ENCODE results near the gene PHF10.

The PHF10 gene

GRCh38 chr6:169752074-169752623 is 27.8 kb upstream of the PHF10 start:
- no peak for TF ChIP-seq CTCF (IDR thresholded peaks at IDR 0.05; ENCODE audit: borderline replicate concordance, control extremely low read depth, extremely low read depth, insufficient read depth, missing control alignments)
- DNase-seq (ENCODE audit: low spot score) = no peak
- in situ Hi-C loops (cut with MboI; ENCODE audit: low sequenced_read_pairs, unreplicated experiment) = no loop called here

GRCh38 chr6:169751242-169752073 is 27.2 kb upstream of the PHF10 start, which contains the start of the genes DYNLT2 and ERMARD:
Gene DYNLT2, minus strand, starts transcription at chr6:169751572. Its CDS starts 114 bp downstream, at chr6:169751458.
Gene ERMARD, plus strand, starts transcription at chr6:169751622. Its CDS starts 36 bp downstream, at chr6:169751658.
- no peak for TF ChIP-seq CTCF (IDR thresholded peaks at IDR 0.05; ENCODE audit: borderline replicate concordance, control extremely low read depth, extremely low read depth, insufficient read depth, missing control alignments)
- in situ Hi-C loops (cut with MboI; ENCODE audit: low sequenced_read_pairs, unreplicated experiment) = no loop called here
- peak; percentile 96 for DNase-seq (ENCODE audit: low spot score)

GRCh38 chr6:169746556-169746955 is 22.3 kb upstream of the PHF10 start:
- in situ Hi-C loops (cut with MboI; ENCODE audit: low sequenced_read_pairs, unreplicated experiment) = no loop called here
- DNase-seq (ENCODE audit: low spot score) = no peak
- no peak for TF ChIP-seq CTCF (IDR thresholded peaks at IDR 0.05; ENCODE audit: borderline replicate concordance, control extremely low read depth, extremely low read depth, insufficient read depth, missing control alignments)

GRCh38 chr6:169745405-169745804 is 21.1 kb upstream of the PHF10 start:
- no peak for TF ChIP-seq CTCF (IDR thresholded peaks at IDR 0.05; ENCODE audit: borderline replicate concordance, control extremely low read depth, extremely low read depth, insufficient read depth, missing control alignments)
- DNase-seq (ENCODE audit: low spot score) = no peak
- in situ Hi-C loops (cut with MboI; ENCODE audit: low sequenced_read_pairs, unreplicated experiment) = no loop called here

- no peak for DNase-seq (ENCODE audit: low spot score)
- no peak for TF ChIP-seq CTCF (IDR thresholded peaks at IDR 0.05; ENCODE audit: borderline replicate concordance, control extremely low read depth, extremely low read depth, insufficient read depth, missing control alignments)
- in situ Hi-C loops (cut with MboI; ENCODE audit: low sequenced_read_pairs, unreplicated experiment) = no loop called here
Measured at GRCh38 chr6:169741344-169741743, 17.0 kb upstream of the PHF10 start.

GRCh38 chr6:169738976-169739529 is 14.8 kb upstream of the PHF10 start:
- DNase-seq (ENCODE audit: low spot score) = no peak
- no peak for TF ChIP-seq CTCF (IDR thresholded peaks at IDR 0.05; ENCODE audit: borderline replicate concordance, control extremely low read depth, extremely low read depth, insufficient read depth, missing control alignments)
- in situ Hi-C loops (cut with MboI; ENCODE audit: low sequenced_read_pairs, unreplicated experiment) = no loop called here
